H1 (cell line): ENCODE data around the gene NBPF3. TPM values are rescaled to one million over a fixed set of nuclear protein-coding genes. Genes with fewer than 3 reads are reported as not detected.
"Not testable (repeated sequence)": the region's sequence is repeated elsewhere in the genome, so short reads cannot be mapped to it uniquely, and the experiment has no call there.

ENCODE experiments used
- CTCF ChIA-PET: fragments of 300-600 bp; sonication (Branson Sonifier 250); formaldehyde crosslinking; loops from one replicate; lab custom pipeline; 2021; ENCODE audit not compliant: partially characterized antibody; lab: Charles Lee
- POLR2A ChIA-PET: fragments of 300-600 bp; sonication (Branson Sonifier 250); formaldehyde crosslinking; loops from one replicate; lab custom pipeline; 2021; ENCODE audit warnings: inconsistent platforms; ENCODE audit not compliant: partially characterized antibody; lab: Charles Lee
- DNase-seq, 2 experiments: peaks; one replicate each; pipeline versions ENCODE4 v3.0.0 to v3.0.0-alpha.2; 2010 to 2022; ENCODE audit warnings: low spot score in 2 of 2, low read depth in 1 of 2, mixed read lengths in 1 of 2
- FAIRE-seq: peaks from 2 replicates; lab custom pipeline; 2011; peaks lifted over from hg19 to GRCh38; lab: Jason Lieb, UNC
- H2AFZ ChIP-seq: 2 replicates; pipeline ENCODE4 v1.8.1; 2012; ENCODE audit warnings: low read length, inconsistent platforms
- H2AK5ac ChIP-seq: 2 replicates; pipeline ENCODE4 v1.6.1; 2013; ENCODE audit warnings: low read depth, low read length
- H2BK120ac ChIP-seq: replicated peaks from 2 replicates; pipeline ENCODE3; 2013; ENCODE audit warnings: low read depth, low read length, inconsistent platforms
- H2BK12ac ChIP-seq: 2 replicates; pipeline ENCODE4 v1.6.1; 2013; ENCODE audit warnings: low read depth, low read length
- H2BK15ac ChIP-seq: 2 replicates; pipeline ENCODE4 v1.6.1; 2013; ENCODE audit warnings: low read length
- H2BK20ac ChIP-seq: 2 replicates; pipeline ENCODE4 v1.6.1; 2013; ENCODE audit warnings: low read length
- H2BK5ac ChIP-seq: 2 replicates; pipeline ENCODE4 v1.6.1; 2013; ENCODE audit warnings: low read depth, low read length
- H3K14ac ChIP-seq: 2 replicates; pipeline ENCODE4 v1.6.1; 2013; ENCODE audit warnings: inconsistent platforms; ENCODE audit not compliant: insufficient read length
- H3K18ac ChIP-seq: 2 replicates; pipeline ENCODE4 v1.6.1; 2013; ENCODE audit warnings: low read length; ENCODE audit errors: extremely low read depth
- H3K23ac ChIP-seq: 2 replicates; pipeline ENCODE4 v1.6.1; 2013; ENCODE audit warnings: inconsistent platforms; ENCODE audit not compliant: insufficient read length
- H3K23me2 ChIP-seq: 2 replicates; pipeline ENCODE4 v1.6.1; 2013; ENCODE audit warnings: low read depth, low read length
- H3K27ac ChIP-seq: 2 replicates; pipeline ENCODE4 v1.6.1; 2011; ENCODE audit warnings: low read depth, low read length, inconsistent platforms
- H3K27me3 ChIP-seq, 4 experiments: replicated peaks in 1 of 4; 1 replicate in 1 of 4; 2 replicates in 3 of 4; pipeline versions ENCODE4 v1.6.1 to v1.8.1; 2011 to 2013; ENCODE audit warnings: low read length in 3 of 4, mild to moderate bottlenecking in 3 of 4, inconsistent platforms in 2 of 4, mixed read lengths in 2 of 4, moderate library complexity in 1 of 4; ENCODE audit not compliant: control insufficient read depth in 3 of 4, insufficient read depth in 3 of 4; ENCODE audit errors: extremely low read depth in 1 of 4
- H3K36me3 ChIP-seq, 4 experiments: 2 replicates each; pipeline versions ENCODE4 v1.6.1 to v1.8.1; 2011 to 2013; ENCODE audit warnings: mild to moderate bottlenecking in 4 of 4, low read length in 3 of 4, moderate library complexity in 2 of 4, control low read depth in 1 of 4, inconsistent platforms in 1 of 4; ENCODE audit not compliant: insufficient read depth in 4 of 4, control insufficient read depth in 2 of 4
- H3K4ac ChIP-seq: replicated peaks from 2 replicates; pipeline ENCODE3; 2013; ENCODE audit warnings: low read length, low read depth, mixed read lengths, inconsistent platforms; ENCODE audit not compliant: insufficient read length
- H3K4me1 ChIP-seq, 4 experiments: replicated peaks in 1 of 4; 1 replicate in 1 of 4; 2 replicates in 3 of 4; pipeline versions ENCODE4 v1.6.1 to v1.8.1; 2011 to 2013; ENCODE audit warnings: low read length in 3 of 4, inconsistent platforms in 2 of 4, mixed read lengths in 1 of 4; ENCODE audit not compliant: insufficient read depth in 4 of 4, control insufficient read depth in 3 of 4
- H3K4me2 ChIP-seq, 2 experiments: 2 replicates each; pipeline versions ENCODE4 v1.6.1 to v1.8.1; 2011 to 2013; ENCODE audit warnings: low read depth in 2 of 2, low read length in 2 of 2, control low read depth in 1 of 2, inconsistent platforms in 1 of 2, mild to moderate bottlenecking in 1 of 2; ENCODE audit not compliant: insufficient read depth in 1 of 2
- H3K4me3 ChIP-seq, 4 experiments: fragments of 200-600, 300-600 bp in 1 of 4; sonication (generic), shearing (Covaris generic), sonication (Bioruptor Twin) in 1 of 4; 2 replicates each; pipeline versions ENCODE4 v1.5.1 to v1.8.1; 2011 to 2016; ENCODE audit warnings: low read length in 4 of 4, low read depth in 3 of 4, control low read depth in 2 of 4, inconsistent platforms in 2 of 4, mild to moderate bottlenecking in 2 of 4, mixed read lengths in 1 of 4, moderate library complexity in 1 of 4; ENCODE audit not compliant: insufficient read depth in 2 of 4; ENCODE audit errors: extremely low read depth in 1 of 4
- H3K56ac ChIP-seq: replicated peaks from 2 replicates; pipeline ENCODE3; 2013; ENCODE audit warnings: low read depth, mild to moderate bottlenecking, mixed read lengths, low read length, inconsistent platforms; ENCODE audit not compliant: insufficient read length
- H3K79me1 ChIP-seq: 2 replicates; pipeline ENCODE4 v1.6.1; 2013; ENCODE audit warnings: low read depth, low read length, control low read depth
- H3K79me2 ChIP-seq, 2 experiments: 2 replicates each; pipeline versions ENCODE4 v1.6.1 to v1.8.1; 2012 to 2013; ENCODE audit warnings: low read length in 2 of 2, mild to moderate bottlenecking in 2 of 2, inconsistent platforms in 1 of 2; ENCODE audit not compliant: insufficient read depth in 2 of 2, control insufficient read depth in 1 of 2
- H3K9ac ChIP-seq, 4 experiments: replicated peaks in 1 of 4; 1 replicate in 1 of 4; 2 replicates in 3 of 4; pipeline versions ENCODE4 v1.6.1 to v1.8.1; 2011 to 2013; ENCODE audit warnings: low read depth in 3 of 4, low read length in 3 of 4, control low read depth in 2 of 4, mild to moderate bottlenecking in 2 of 4, moderate library complexity in 2 of 4, inconsistent platforms in 1 of 4; ENCODE audit errors: extremely low read depth in 1 of 4
- H3K9me3 ChIP-seq, 2 experiments: 2 replicates each; pipeline versions ENCODE4 v1.6.1 to v1.8.1; 2012 to 2013; ENCODE audit warnings: mild to moderate bottlenecking in 2 of 2, moderate library complexity in 2 of 2, control low read depth in 1 of 2, inconsistent platforms in 1 of 2, low read depth in 1 of 2, low read length in 1 of 2, mixed read lengths in 1 of 2; ENCODE audit not compliant: insufficient read depth in 2 of 2
- H4K20me1 ChIP-seq, 2 experiments: replicated peaks in 1 of 2; 2 replicates each; pipeline versions ENCODE3 to v1.8.1; 2011 to 2013; ENCODE audit warnings: inconsistent platforms in 2 of 2, low read length in 2 of 2, mild to moderate bottlenecking in 1 of 2; ENCODE audit not compliant: insufficient read depth in 2 of 2, control insufficient read depth in 1 of 2
- H4K5ac ChIP-seq: 2 replicates; pipeline ENCODE4 v1.6.1; 2013; ENCODE audit warnings: low read length, low read depth, mixed read lengths, inconsistent platforms; ENCODE audit not compliant: insufficient read length
- H4K8ac ChIP-seq: 2 replicates; pipeline ENCODE4 v1.8.0; 2013; ENCODE audit warnings: mild to moderate bottlenecking, moderate library complexity, low read length, inconsistent platforms; ENCODE audit not compliant: insufficient read depth; ENCODE audit errors: extremely low read depth
- H4K91ac ChIP-seq: replicated peaks from 2 replicates; pipeline ENCODE3; 2013; ENCODE audit warnings: low read length, mixed read lengths, inconsistent platforms; ENCODE audit not compliant: insufficient read length
- WGBS, 2 experiments: shearing (Covaris generic) in 1 of 2; methylation state at CpG; one replicate each; pipeline versions ENCODE4 v1.1.6 to v1.1.7; 2013 to 2015; ENCODE audit warnings: low lambda C conversion rate in 2 of 2, mixed read lengths in 2 of 2, inconsistent platforms in 1 of 2, low coverage in 1 of 2, missing lambda C conversion rate in 1 of 2; ENCODE audit not compliant: insufficient replicate concordance in 2 of 2, insufficient coverage in 1 of 2, insufficient read length in 1 of 2; ENCODE audit errors: extremely low coverage in 1 of 2, missing lambda C conversion rate in 1 of 2; 5-methylcytosine and 5-hydroxymethylcytosine counted together
- polyA plus RNA-seq, 7 experiments: library from polyadenylated mRNA; depleted of rRNA in 3 of 7; stranded (reverse) in 5 of 7; unstranded in 2 of 7; fragments of >200 nt in 5 of 7; fragments of 200-250 nt in 2 of 7; gene quantifications; 1 replicate in 5 of 7; 2 replicates in 1 of 7; 4 replicates in 1 of 7; pipeline versions ENCODE4 v1.2.1 to v1.2.3, GENCODE V29; 2011 to 2013; ENCODE audit warnings: missing spikeins in 2 of 7, mixed read lengths in 2 of 7
- total RNA-seq: library from RNA; stranded (reverse); fragmentation: NEBNext Ultra II Directional; extraction: Animal tissue kit (Norgen Biotek cat#: 25700); gene quantifications from 2 replicates; pipeline ENCODE4 v1.2.1, GENCODE V29; 2021

Gene NBPF3
- total and polyA plus RNA-seq, 2 of the 8 experiments (the other 6 are each of a cell fraction or from before 2014, with no cell fraction given) = 3.8 to 4.3 TPM

DNA sequence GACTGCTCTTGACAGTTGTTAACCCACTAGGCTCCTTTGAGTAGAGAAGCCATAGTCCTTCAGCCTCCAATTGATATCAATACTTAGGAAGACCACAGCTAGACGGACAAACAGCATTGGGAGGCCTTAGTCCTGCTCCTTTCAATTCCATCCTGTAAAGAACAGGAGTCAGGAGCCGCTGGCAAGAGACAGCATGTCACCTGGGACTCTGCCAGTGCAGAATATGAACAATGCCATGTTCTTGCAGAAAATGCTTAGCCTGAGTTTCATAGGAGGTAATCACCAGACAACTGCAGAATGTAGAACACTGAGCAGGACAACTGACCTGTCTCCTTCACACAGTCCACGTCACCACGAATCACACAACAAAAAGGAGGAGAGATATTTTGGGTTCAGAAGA, 43.9 kb downstream of the NBPF3 start:
- H3K18ac ChIP-seq, H4K20me1 ChIP-seq, H2BK120ac ChIP-seq, H2BK5ac ChIP-seq, H3K4me2 ChIP-seq, CTCF ChIA-PET, H2AK5ac ChIP-seq, DNase-seq, H3K4me3 ChIP-seq, H2BK15ac ChIP-seq, H3K27me3 ChIP-seq, H3K56ac ChIP-seq, H3K23ac ChIP-seq, H2BK20ac ChIP-seq, H3K79me2 ChIP-seq, H3K36me3 ChIP-seq, H3K9ac ChIP-seq, FAIRE-seq, H4K8ac ChIP-seq, H3K23me2 ChIP-seq, H3K4me1 ChIP-seq, H3K27ac ChIP-seq, H3K4ac ChIP-seq, POLR2A ChIA-PET, H4K5ac ChIP-seq, H2AFZ ChIP-seq, H3K14ac ChIP-seq, H4K91ac ChIP-seq, H3K9me3 ChIP-seq, H2BK12ac ChIP-seq, H3K79me1 ChIP-seq: not testable (repeated sequence)
- 88% methylated on average over 4 of the region's 4 CpGs; no CpG with 5 or more reads in 1 of the 2 experiments for WGBS, 2 experiments
